HG03095 (cell line): Measurements from ENCODE around the gene KLK2.

Experiments used
- ATAC-seq: cut with Tn5 transposase; IDR thresholded peaks from one replicate; pipeline ENCODE4 v1.9.1; 2021; ENCODE audit warnings: moderate library complexity; ENCODE audit not compliant: unreplicated experiment

Gene KLK2

DNA sequence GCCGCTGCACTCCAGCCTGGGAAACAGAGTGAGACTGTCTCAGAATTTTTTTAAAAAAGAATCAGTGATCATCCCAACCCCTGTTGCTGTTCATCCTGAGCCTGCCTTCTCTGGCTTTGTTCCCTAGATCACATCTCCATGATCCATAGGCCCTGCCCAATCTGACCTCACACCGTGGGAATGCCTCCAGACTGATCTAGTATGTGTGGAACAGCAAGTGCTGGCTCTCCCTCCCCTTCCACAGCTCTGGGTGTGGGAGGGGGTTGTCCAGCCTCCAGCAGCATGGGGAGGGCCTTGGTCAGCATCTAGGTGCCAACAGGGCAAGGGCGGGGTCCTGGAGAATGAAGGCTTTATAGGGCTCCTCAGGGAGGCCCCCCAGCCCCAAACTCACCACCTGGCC, at the start of gene KLK2:
KLK2 (plus strand) TSS at position 384 of the 400 bp plus-strand sequence. CDS start 35 bp downstream, outside the sequence.
- ATAC-seq: no peak

DNA sequence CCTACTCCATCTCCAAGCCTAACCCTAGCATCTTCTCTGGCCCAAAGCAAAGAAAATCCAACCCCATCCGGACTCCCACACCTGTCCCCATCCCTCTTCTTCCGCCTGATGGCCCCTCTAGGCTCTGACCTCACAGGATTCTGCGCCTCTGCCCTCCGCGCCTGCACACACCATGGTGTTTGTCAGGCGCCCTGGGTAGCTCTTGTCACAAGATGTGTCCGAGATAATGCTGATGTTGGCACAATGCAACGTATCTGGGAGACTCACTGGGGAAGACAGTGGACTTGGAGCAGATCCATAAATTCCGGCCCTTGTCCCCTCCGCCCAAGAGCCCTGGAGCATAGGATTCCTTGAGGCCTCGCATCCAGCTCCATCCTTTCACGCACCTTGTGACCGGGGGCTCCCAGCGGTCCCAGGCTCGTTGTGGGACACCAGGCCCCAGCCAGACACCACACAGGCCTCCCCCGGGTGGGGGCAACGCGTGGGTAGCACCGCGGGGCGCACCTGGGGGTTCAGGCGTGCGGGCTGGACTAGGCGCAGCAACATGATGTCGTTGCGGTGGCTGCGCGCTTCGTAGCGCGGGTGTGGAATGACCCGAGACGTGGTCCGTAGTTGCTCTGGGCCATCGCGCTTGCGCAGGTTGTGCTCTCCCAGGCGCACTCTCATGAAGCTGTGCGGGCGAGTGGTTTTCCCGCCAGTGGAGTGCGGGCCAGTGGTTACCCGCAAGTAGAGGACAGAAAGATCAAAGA, 46.6 kb upstream of the KLK2 start:
- no peak for ATAC-seq

DNA sequence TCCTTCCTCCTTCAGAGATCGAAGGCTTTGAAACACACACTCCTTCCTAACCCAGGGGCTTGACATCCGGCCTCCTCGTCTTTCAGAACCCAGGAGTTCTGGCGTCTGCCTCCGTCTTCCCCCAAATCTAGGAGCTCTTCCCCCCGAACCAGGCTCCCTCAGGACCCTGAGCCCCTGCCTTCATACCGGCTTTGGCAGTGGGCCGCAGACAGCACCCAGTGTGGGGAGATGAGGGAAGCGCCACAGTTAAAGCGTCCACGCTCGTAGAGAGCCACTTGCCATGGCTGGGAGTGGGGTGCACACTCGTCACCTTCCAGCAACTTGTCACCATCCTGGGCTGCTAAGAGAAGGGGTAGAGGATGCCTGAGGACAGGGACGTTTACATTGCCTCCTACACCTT, 45.8 kb upstream of the KLK2 start:
- ATAC-seq: no peak

DNA sequence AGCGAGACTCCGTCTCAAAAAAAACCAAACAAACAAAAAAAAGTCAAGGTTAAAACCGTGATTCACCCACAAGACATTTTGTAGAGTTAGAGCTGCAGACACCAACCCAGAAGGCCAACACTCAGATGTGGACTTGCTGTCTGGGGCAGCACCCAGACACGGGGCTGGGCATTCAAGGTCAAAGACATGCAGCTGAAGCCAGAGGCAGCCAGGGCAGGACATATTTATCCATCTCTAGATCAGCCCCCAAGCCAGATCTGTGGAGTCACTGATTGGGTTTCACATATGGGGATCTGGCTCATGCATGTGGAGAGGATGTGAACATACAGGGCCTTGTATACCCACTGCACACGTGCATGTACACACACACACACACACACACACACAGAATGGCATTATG, 43.4 kb upstream of the KLK2 start:
- no peak for ATAC-seq

DNA sequence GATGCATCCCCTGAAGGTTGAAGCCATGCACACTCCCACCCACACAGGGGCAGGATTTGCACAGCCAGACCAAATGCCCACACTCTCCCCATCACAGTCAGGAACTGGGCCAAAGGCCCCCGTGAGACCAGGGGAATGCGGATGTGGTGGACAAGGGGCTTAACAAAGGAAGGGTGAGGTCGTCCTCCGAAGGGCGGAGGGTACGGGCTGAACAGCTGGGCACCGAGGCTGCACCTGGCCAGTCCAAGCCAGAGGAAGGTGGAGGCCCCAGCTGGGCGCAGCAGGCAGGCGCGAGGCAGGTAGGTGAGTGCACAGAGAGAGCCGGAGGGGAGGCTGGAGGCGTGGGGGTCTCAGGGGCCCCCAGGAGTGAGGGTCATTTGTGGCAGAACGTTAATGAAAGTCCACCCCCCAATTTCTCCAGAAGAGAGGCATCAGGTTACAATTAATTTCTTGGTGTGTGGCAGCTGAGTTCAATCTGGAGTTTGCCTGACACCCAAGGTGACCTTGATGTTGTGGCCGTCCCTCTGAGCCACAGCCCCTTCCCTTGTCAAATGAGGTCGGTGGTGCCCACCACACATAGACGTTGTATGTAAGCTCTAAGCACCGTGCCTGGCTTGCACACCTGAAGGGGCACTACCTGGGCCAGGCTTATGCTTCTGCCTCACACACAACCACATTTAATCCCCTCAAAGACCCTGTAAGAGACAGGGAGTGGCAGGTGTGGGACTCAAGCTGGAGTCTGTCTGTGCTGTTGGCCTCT, 42.8 kb upstream of the KLK2 start:
- no peak for ATAC-seq

DNA sequence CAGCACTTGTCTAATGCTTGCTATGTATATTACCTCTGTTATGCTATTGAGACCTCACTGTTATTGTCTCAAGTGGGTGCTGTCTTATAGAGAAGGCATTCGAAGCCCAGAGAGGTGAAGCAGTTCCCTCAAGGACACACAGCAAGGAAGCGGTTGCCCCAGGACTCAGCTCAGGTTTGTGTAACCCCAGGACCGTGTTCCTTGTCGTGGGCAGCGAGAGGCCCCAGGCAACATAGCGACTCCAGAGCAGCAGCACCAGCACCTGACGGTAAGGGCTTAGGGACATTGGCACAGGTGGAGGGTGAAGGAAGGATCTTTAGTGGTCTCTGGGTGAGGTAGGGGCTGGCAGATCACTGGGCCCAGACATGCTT, 42.2 kb upstream of the KLK2 start:
- no peak for ATAC-seq

DNA sequence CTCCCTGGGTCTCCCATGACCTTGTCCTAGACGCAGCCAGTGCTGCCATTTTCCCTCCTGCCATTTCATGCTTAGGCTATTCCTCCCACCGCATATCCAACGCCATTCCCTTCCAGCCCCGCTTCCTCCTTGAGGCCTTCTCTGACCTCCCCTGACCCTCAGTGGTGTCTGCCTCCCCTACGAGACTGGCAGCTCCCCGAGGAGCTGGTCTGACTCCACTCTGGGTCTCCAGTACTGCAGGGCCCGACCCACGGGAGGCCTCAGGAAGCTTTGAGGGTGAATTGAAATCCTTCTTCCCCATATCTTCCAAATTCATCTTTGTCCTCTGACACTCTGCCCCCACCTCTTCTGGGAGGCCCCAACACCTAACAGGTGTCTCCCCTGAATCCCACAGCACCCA, 40.6 kb upstream of the KLK2 start:
- no peak for ATAC-seq

DNA sequence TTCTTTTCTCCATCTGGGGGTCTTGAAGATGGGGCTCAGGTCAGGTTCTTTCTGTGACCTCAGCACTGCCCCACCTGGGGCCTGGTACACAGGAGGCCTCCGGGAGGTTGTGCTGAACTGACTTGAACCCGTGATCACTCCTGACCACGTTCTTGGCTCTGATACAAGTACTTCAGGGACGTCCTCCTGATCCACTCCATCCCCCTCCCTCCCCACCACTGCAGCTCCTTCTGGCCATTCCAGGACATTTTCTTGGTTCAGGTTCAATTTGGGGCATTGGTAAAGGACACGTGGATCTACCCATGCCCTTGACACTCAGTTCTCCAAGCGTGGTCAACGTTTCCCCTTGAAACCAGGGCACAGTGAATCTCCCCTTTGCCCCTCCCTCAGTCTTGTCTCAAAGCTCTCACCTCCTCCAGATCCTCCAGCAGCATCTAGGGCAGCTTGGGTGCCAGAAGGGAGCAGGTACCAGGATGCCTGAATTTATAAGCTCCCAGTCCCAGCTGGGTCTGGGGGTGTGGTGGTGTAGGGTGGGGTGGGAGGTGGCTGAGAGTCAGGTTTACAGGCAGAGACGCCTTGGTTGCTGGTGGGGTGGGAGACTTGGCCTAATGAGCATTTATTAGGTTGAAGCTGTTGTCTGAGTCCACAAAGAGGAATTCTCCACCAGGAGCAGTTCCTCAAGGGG, 40.0 kb upstream of the KLK2 start, which contains the start of gene KLK15:
KLK15 (minus strand) TSS at position 458 of the 685 bp plus-strand sequence. CDS start 2,082 bp downstream, outside the sequence.
- no peak for ATAC-seq

DNA sequence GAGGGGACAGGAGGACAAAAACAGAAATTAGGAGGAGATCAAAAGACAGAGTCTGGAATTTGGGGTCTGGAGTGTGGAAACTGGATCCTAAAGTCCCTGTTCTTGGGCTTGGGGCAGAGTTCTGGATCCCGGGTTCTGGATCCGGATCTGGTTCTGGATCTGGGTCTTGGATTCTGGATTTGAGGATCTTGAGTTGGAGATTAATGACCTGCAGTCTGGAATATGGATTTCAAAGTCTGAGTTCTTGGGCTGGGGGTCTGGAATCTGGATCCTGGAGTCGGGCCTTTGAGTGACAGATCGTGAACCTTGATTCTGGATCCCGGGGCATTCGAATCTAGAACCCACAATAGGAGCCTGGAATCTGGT, 39.5 kb upstream of the KLK2 start:
- no peak for ATAC-seq

DNA sequence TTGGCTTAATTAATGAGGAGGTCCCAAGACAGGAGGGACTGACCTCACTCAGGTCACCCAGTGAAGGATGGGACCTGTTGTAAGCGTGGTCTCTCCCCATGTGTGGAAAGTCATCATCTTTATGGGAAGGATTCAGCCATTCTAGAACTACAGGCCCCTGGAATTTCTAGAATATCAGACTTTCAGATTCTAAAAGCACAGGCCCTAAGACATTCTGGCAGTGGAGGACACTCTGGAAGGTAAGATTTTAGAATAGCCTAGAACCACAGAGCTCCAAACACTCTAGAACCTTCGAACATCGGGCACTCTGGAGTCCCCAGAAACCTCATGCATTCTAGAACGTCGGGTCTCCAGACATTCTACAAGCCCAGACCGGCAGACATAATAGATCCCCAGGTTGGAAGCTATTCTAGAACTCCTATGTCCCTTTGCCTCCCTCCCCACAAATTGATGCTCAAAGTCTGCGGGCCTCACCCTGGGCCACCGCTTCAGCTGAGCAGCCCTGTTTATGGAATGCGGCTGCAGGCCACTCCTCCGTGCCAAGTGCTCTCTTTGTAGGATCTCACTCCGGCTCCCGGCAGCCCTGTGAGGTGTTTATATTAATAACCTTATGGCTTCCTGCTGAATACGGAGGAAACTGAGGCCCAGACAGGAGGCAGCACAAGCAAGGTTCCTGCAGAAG, 38.0 kb upstream of the KLK2 start:
- ATAC-seq: no peak

DNA sequence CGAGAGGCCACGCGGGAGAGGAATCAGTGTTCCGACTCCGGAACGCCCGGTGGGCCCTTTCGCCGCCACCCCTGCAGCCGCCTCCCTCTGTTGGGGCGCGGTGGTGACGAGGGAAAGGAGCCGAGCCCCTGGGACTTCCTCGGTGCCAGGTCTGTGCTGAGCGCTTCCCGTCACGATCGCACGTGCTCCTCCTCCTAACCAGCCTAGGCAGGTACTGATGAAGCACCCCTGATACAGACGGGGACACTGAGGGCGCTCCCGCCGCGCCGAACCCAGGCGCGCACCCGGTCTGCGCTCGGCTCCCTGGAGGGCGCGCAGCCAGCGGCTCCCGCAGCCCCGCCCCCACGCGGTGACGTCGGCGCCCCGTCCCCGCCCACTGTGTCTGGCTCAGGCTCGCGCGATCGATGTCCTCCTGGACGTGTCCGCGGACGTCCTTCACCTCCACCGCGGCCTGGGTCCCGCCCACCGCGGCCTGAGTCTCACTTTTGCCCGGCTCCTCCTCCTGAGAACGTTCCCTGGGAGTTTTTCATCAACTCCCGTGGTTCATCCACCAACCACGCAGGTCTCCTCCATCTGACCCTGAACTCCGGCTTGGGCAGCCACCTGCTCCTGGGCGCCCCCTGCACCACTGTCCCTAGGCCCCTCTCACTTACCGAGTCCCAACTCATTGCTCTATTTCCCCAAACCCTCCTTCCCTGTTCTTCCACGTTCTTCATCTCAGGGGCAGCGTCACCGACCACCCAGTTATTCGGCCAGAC, 37.3 kb upstream of the KLK2 start:
- ATAC-seq: peak; percentile 82

DNA sequence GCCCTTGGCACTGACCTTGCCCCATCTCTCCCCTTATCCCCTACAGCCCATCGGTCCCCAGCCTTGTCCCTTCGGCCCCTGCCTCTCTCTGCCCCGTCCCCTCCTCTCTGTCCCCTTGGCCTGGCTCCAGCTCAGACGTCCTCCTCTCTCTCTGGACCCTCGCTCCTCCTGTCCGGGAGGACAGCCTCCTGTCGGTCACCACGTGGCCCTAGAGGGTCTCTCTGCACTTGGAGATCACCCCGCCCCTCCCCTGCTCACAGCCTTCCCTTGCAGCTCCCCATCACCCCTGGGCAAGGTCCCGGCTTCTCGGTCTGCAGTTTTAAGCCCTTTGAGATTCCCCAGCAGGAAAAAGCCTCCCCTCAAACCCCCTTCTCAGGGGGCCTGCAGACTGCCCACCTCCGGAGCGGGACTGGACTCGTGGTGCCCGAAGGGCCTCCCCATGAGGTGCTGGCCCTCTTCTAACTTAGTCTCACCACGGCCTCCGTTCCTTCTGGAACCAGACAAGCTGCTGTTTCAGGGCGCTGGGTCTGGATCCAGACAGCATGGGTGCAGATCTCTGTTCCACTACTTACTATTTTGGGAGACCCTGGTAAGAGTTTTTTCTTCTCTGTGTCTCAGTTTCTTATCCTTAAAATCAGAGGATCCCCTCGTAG, 36.6 kb upstream of the KLK2 start:
- no peak for ATAC-seq

DNA sequence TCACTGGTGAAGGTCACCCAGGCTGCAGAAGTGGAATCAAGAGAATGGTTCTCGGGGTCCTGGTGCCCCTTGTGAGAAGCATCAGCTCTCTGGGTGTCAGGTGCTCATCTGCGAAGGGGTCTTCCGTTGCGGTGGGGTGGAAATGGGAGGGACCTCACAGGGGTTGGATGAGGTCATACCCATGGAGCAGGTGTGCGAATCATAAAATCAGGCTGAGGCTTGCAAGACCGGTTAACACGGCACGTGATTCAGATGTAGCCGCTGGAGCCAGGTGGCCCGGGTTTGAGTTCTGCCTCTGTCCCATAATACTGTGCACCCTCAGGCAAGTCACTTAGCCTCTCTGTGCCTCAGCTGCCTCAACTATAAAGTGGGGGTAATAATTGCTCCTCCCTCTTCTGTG, 35.9 kb upstream of the KLK2 start:
- no peak for ATAC-seq

DNA sequence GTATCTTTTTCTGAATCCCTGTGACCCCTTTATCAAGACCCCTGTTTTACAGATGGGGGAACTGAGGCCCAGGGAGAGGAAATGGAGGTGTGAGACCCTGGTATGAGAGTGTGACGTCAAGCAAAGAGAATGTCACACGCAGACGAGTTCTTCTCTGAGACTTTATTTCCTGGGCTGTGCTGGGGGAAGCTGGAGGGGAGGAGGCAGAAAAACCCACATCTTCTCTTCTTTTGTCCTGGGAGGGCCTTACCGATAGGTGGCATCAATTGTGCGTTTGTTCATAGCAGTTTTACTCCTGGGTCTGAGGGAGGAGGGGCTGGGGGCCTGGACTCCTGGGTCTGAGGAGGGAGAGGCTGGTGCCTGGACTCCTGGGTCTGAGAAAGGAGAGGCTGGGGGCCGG, 35.0 kb upstream of the KLK2 start:
- ATAC-seq: no peak

DNA sequence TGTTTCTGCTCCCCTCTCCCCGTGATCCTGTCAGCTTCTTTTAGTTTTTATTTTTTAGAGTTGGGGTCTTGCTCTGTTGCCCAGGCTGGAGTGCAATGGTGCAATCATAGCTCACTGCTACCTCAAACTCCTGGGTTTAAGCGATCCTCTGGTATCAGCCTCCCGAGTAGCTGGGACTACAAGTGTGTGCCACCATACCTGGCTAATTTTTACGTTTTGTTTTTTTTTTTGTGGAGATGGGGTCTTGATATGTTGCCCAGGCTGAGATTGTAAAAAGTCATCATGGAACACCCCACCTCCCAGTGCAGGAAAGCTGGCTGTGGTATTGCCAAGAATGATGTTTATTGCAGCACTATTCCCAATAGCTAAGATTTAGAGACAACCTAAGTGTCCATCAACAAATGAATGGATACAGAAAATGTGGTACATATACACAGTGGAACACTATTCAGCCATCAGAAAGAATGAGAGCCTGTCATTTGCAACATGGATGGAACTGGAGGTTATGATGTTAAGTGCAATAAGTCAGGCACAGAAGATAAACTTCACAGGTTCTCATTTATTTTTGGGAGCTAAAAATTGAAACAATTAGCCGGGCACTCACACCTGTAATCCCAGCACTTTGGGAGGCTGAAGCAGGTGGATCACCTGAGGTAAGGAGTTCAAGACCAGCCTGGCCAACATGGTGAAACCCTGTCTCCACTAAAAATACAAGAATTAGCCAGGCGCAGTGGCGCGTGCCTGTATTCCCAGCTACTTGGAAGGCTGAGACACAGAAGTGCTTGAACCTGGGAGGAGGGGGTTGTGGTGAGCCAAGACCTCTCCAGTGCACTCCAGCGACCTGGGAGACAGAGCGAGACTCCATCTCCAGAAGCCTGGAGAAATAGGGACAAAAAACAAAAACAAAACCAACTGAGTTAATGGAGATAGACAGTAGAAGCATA, 33.3 kb upstream of the KLK2 start:
- ATAC-seq: no peak

DNA sequence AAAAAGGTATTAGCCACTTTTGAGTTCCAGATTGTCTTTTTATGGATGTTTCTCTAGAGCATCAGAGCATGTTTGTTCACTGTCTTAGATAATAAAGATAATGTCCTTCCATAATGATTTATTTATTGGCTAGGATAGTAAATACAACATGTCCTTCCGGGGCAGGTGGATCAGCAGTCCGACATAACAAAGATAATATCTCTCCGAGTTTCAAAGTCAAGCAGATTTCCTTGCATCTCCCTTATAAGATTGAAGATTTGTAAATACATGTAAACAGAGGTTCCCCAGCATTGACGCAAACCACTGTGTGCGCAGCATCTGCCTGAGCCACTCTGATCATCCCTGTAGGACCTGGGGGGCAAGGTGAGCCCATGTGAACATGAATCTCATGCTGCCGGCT, 31.1 kb upstream of the KLK2 start:
- no peak for ATAC-seq

DNA sequence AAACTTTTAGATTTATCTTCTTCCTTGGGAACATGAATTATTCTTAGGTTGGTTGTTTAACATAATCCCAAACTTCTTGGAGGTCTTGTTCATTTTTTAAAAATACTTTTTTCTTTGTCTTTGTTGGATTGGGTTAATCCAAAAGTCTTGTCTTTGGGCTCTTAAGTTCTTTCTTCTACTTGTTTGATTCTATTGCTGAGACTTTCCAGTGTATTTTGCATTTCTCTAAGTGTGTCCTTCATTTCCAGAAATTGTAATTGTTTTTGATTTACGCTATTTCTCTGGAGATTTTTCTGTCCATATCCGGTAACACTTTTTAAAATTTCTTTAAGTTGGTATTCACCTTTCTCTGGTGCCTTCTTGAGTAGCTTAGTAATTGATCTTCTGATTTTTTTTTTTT, 30.0 kb upstream of the KLK2 start:
- ATAC-seq: no peak

DNA sequence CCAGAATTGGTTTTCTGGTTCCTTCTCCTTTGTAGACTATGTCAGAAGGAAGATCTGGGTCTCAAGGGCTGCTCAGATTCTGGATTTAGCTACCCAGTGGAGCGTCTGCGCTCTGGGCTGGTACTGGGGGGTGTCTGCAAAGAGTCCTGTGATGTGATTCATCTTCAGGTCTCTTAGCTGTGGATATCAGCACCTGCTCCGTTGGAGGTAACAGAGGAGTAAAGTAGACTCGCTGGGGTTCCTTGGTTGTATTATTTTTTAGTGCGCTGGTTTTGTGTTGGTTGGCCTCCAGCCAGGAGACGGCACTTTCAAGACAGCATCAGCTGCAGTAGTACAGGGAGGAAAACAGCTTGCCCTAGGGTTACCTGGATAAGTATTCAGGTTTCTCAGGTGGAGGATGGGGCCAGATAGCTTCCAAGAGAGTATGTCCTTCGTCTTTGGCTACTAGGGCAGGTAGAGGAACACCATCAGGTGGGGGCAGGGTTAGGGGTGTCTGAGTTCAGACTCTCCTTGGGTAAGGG, 29.5 kb upstream of the KLK2 start:
- no peak for ATAC-seq
